GM19467 (cell line): Measurements from ENCODE around the gene GRM7.

Source experiments
- ATAC-seq: cut with Tn5 transposase; IDR thresholded peaks from one replicate; pipeline ENCODE4 v1.9.1; 2021; ENCODE audit warnings: mild to moderate bottlenecking, moderate library complexity; ENCODE audit not compliant: unreplicated experiment

Gene GRM7

GRCh38 chr3:7215706-7216105 lies 354.8 kb downstream of the GRM7 start:
- no peak for ATAC-seq

DNA sequence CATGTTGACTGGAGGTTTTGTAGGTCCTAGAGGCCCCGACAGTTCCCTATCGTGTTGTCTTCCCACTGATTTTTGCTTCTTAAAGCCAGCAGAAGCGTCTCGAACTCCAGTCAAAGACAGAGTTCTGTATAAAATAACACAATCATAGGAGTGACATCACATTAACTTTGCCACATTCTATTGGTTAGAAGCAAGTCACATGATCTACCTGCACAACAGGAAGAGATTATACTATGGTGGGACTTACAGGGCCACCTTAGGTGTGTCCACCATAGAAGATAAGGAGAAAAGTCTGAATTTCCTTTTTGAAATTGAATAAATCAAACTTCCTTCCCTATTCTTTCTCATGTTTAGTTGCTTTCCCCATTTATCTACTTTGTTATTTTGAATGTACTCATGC lies 365.5 kb downstream of the GRM7 start:
- no peak for ATAC-seq

- ATAC-seq: no peak
These were observed 377.8 kb downstream of the GRM7 start for GRCh38 chr3:7238565-7239295.

DNA sequence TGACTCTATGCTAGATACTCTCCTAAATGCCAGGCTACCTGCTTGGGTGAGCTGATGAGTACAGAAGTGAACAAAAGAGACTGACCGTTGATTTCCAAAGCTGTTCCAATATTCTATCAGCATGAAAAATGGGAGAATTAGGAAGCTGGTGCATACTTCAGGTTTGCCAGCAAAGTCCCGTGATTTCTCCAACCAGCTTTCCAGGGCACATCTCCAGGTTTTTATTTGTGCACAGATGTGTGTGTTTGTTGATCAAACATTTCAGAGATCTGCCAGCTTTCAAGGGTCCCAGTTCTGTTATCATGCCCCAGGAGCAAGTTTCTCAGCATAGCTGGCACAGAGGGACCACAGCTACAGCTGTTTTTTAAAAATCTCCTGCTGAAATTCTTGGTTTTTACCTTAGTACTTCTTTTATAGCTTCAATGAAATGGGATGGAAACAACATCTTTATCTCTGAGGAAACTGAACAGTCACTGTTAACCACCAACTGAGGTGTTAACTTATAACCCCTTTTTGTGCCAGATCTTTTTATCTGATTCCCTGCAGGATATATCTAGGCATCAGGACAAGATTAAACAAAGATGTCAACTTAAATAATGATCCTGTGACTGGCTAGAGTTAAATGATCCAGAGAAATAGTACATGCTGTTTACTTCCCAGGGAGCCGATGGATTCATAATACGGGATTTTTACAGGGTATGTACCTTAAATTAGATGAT lies 380.8 kb downstream of the GRM7 start:
- ATAC-seq: no peak

DNA sequence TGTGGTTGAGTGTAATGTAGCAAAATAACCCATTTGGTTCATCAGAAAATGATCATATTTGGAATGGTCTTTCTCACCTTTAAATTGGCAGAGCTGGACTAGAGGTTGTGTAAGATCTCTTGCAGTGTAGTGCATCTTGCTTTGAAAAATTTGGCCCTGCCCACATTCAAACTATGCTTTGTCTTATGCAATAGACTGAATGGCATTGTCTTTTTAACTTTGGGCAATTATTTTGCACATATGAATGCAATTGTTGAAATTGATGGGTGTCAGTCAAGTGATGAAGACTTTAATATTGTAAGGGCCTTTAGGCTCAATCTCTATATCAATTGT lies 381.4 kb downstream of the GRM7 start:
- no peak for ATAC-seq

DNA sequence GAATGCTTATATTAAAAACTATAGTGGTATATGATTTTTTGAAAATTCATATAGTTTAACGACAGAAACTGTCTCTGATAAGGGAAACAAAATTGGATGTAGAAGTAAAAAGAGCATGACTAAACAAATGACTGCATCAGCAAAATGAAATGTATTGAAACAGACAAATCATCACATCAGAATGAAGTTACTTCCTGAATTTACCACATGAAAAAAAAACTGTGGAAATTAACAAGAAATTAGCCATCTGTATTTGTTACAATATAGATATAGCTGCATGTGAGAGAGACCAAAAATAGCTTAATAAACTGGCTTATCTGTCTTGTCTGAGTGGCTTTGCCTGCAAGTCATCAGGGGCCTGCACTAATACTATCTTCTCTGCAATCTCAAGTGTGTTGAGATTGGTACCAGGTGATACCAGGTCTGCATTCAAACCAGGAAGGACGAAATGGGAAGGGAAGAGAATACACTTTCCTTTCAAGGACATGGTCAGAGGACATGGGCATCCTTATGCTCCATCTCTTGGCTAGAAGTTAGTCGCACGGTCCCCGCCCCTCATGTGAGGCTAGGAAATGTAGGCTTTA lies 388.7 kb downstream of the GRM7 start:
- no peak for ATAC-seq

DNA sequence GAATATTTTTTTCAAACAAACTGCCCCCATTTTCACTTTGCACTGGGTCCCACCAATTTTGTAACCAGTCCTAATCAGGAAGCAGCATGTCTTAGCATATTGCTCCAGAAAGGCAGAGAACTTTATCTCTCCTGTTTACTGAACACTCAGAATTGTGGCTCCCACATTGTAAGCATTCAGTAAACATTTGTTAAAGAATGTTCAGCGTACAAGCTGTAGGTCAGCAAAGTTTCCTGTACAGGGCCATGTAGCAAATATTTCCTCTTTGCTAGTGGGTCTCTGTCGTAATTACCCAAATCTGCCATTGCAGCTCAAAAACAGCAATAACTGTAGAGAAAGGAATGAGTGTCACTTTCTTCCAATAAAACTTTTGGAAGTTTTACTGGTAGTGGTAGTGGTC lies 393.3 kb downstream of the GRM7 start:
- no peak for ATAC-seq

- ATAC-seq: no peak
These were observed 400.1 kb downstream of the GRM7 start for GRCh38 chr3:7260975-7261374.

- no peak for ATAC-seq
These were observed 402.7 kb downstream of the GRM7 start for GRCh38 chr3:7263347-7264195.

- ATAC-seq: no peak
These were observed 403.2 kb downstream of the GRM7 start for GRCh38 chr3:7264196-7264526.

DNA sequence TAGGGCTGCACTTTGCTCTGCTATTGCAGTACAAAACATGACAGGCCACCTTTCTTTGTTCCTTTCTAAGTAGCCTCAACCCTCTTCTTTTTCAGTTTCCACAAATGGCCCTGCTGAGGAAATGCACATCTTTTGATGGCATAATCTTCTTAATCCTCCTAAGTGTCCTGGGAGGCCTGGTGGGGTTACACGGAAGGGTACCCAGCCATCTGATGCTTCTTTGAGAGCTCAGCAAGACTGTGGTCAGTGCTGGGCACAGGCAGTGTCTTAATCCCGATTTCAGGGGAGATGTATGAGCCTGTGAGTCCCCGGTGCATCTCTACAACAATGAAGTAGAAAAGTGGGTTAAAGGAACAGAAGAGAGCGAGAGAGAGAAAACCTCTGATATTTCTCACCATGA lies 404.8 kb downstream of the GRM7 start:
- no peak for ATAC-seq

DNA sequence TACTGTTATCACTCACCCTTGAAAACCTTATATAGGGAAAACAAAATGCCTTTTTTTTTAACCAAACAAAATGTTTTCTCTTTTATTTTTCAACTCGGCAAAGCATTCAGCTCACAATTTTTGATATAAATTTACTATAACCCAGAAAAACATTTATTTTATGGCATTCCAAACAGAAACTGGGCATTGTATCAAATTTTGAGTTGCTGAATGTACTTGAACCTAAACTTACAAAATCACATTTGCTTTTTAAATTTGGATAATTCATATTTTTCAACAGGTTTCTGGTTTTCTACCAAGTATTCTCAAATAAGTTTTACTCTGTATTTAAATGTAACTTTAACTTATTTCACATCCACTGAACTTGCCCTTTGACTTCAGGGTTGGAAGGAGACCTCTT lies 405.6 kb downstream of the GRM7 start:
- no peak for ATAC-seq

DNA sequence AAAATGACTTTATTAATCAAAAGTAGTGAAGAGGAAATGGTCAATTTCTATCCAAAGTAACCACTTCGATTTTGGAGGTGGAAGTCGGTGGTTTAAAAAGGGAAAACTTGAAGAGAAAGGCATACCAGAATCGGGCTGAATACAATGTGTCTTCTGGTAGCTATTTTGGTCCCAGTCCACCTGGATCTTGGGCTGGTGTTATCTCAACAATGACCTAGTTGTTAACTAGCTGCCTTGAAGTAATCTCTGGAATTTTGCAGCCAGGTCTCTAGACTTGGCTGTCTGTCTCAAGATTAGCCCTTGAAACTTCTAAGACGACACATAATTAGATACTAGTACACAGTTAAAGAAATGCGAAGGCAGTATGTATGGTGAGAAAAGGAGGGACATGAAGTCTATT lies 409.8 kb downstream of the GRM7 start:
- no peak for ATAC-seq

- no peak for ATAC-seq
These were observed 410.7 kb downstream of the GRM7 start for GRCh38 chr3:7271631-7272030.

GRCh38 chr3:7272203-7272602 lies 411.3 kb downstream of the GRM7 start:
- ATAC-seq: no peak

DNA sequence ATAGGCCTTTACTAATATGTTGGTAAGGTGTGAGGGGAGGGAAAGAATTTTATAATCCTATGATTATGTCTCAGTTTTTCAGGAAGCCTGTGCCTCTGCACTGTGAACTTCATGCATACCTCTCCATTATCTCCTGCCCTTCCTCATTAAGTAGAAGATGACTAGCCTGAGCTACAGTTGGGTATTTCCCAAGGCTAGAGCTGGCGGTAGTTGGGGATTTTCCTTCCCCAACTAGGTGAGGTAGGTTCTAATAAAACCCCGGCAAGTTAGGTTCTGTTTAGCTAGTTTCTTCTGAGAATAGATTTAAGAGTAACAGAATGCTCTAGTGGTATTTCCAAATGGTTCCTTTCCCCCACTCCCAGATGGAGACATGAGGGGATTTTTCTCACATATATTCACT lies 414.5 kb downstream of the GRM7 start:
- no peak for ATAC-seq

DNA sequence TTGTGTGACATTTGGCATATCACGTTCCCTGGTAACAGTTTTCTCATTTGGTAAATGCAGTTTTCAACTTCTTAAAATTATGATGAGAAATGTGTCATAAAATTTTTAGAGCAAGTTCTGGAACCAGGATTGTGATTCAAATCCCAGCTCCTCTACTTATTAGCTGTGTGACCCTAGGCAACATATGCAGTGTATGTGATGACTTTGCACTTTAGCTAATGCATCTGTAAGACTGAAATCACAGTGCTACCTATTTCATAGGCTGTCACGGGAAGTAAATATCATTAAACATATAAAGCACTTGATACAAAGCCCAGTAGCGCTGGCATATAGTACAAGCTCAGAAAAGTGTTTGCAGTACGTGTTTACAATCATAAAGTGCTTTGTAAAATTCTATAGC lies 419.4 kb downstream of the GRM7 start:
- ATAC-seq: no peak

GRCh38 chr3:7282988-7283387 lies 422.1 kb downstream of the GRM7 start:
- ATAC-seq: no peak

DNA sequence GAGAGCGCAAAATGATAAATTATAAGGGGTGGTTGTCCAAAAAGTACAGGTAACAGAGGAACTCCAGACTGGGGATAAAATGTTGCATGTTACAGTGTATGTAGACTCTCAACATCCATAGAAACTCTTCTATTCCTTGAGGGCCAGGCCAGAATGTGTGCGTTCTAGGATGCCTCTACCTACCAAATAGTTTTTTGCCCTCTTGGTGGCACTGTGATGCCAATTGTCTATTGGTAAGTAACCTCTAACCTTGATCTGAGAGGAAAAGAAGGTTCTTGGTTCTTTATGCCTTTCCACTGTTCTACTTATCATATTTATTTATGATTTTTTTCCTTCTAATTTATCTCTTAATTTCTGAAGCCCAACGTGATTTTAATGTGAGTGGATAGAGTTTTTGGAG lies 424.6 kb downstream of the GRM7 start:
- ATAC-seq: no peak

- no peak for ATAC-seq
These were observed 427.2 kb downstream of the GRM7 start for GRCh38 chr3:7288133-7288532.

DNA sequence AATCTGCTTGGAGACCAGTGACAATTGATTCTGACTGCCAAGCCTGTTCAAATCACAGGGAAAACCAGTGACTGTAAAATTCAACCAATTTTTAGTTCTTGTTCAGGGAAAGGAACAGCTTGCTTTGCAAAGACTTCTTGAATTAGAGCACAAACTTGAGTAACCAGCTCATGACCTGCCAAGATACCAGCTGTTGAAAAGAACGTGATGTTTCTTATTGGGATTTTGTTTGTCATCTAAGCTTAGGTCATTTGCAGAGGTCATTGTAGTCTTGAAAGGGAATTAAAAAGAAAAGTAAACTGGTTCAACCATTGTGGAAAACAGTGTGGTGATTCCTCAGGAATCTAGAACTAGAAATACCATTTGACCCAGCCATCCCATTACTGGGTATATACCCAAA lies 428.2 kb downstream of the GRM7 start:
- ATAC-seq: no peak
